ENCODE results near the gene TADA3.
A peak's percentile ranks its signal among the peaks of the same experiment; 100 is the strongest.
"Not testable (repeated sequence)": the region's sequence is repeated elsewhere in the genome, so short reads cannot be mapped to it uniquely, and the experiment has no call there.

Gene TADA3

GRCh38 chr3:9782770-9783169 lies 9.5 kb downstream of the TADA3 start:
- no peak for DNase-seq

- DNase-seq: no peak
These were observed 10.2 kb downstream of the TADA3 start for GRCh38 chr3:9781978-9782603.

- DNase-seq: no peak
These were observed 10.7 kb downstream of the TADA3 start for GRCh38 chr3:9781551-9781950.

DNA sequence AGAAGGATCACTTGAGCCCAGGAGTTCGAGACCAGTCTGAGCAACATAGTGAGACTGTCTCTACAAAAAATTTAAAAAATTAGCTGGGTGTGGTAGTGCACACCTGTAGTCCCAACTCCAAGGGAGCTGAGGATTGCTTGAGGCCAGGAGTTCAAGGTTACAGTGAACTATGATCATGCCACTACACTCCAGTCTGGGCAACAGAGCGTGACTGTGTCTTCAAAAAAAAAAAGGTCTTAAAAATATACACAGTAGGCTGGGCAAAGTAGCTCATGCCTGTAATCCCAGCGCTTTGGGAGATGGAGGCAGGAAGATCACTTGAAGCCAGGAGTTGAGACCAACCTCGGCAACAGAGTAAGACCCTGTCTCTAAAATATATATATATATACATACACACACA lies 11.4 kb downstream of the TADA3 start:
- no peak for DNase-seq

DNA sequence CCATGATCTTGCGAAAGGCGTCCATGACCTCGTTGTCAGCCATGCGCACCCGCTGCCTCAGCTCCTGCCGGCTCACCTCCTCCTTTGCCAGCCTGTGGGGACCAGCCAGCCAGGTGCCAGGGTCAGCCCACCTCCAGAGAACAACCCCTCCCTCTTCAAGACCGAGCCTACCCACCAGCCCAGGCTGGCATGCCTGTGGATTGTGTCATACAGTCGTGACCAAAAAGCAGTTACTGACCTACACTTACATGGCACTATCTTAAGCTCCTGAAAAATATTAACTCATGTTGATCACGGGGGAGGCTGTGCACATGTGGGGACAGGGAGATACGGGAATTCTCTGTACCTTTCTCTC lies 11.8 kb downstream of the TADA3 start:
- no peak for DNase-seq

GRCh38 chr3:9779721-9780457 lies 12.4 kb downstream of the TADA3 start:
- no peak for DNase-seq

GRCh38 chr3:9779075-9779593 lies 13.1 kb downstream of the TADA3 start:
- DNase-seq: no peak

GRCh38 chr3:9778143-9779074 lies 13.9 kb downstream of the TADA3 start:
- no peak for DNase-seq

GRCh38 chr3:9777694-9778021 lies 14.6 kb downstream of the TADA3 start:
- no peak for DNase-seq

- DNase-seq: no peak
These were observed 15.2 kb downstream of the TADA3 start for GRCh38 chr3:9776896-9777693.

- DNase-seq: not testable (repeated sequence)
These were observed 21.3 kb downstream of the TADA3 start for GRCh38 chr3:9771007-9771406.

- peak; percentile 84 for DNase-seq
These were observed 21.9 kb downstream of the TADA3 start for GRCh38 chr3:9770276-9770812.

- peak; percentile 89 for DNase-seq
These were observed 22.6 kb downstream of the TADA3 start, which contains the start of gene CAMK1 for GRCh38 chr3:9769426-9770275. Gene CAMK1, minus strand, starts transcription at chr3:9769947. Its CDS starts 2,198 bp downstream, at chr3:9767749.

- no peak for DNase-seq
These were observed 23.3 kb downstream of the TADA3 start for GRCh38 chr3:9769012-9769411.

DNA sequence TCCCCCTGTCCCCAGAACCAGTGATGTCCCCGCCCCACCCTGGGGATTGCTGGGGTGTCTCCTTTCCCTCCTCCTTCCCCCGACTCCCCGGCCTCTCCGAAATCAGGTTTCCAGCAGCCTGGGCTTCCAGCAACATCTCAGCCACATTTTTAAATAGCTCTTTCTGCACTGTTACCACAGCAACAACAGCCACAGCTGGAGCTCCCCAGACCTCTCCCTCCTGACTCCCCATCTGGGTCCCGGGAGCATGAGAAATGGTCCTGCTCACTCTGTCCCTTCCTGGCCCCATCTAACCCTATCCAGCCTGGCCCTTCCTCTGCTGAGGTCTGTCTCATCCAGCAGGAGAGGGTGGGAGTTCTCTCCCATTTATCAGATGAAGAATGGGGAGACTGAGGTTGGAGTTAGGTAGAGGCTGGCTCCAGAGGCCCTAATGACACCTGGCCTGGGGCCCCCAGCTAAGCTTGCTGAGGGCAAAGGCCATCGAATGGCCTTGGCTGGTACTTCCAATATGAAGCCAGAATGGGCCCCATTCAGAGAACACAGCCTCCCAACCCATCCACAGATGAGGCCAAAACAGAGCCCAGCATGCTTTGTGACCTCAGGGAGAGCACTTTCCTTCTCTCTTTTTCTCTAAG lies 24.0 kb downstream of the TADA3 start:
- no peak for DNase-seq

DNA sequence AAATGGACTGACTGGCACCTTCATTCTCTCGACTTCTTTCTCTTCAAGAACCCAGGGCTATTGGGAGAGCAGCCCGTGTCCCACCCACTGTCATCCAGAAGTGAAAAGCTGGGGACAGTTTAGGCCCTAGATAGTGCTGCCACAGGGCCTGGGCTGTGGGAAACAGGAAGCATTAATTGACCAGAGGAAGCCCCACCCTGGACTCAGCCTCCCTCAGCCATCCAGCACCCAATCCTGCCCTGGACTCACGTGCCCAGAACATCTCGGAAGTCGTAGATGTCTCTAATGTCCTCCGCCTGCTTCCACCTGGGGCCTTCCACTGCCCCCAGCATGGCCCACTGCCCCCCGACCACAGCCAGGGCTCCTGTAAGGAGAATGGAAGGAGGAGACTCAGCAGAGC lies 24.9 kb downstream of the TADA3 start:
- no peak for DNase-seq

DNA sequence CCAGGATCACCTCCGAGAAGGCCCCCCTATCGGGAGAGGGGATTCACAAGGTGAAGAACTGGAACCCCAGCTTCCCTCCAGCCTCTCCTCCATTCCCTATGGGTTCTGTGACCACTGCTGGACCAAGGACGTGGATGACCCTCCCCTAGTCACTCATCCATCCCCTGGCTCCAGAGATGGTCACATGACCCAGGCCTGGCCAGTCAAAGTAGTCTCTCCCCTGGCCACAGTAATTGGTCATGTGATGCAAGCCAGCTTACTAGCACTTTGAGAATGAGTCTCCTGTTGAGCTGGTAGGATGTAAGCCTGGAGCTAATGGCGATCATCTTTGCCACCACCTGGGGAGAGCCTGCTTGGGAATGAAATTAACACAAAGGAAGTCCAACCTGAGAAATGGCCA lies 26.4 kb downstream of the TADA3 start:
- no peak for DNase-seq

GRCh38 chr3:9762871-9763270 lies 29.4 kb downstream of the TADA3 start:
- no peak for DNase-seq

GRCh38 chr3:9761919-9762318 lies 30.4 kb downstream of the TADA3 start:
- no peak for DNase-seq

DNA sequence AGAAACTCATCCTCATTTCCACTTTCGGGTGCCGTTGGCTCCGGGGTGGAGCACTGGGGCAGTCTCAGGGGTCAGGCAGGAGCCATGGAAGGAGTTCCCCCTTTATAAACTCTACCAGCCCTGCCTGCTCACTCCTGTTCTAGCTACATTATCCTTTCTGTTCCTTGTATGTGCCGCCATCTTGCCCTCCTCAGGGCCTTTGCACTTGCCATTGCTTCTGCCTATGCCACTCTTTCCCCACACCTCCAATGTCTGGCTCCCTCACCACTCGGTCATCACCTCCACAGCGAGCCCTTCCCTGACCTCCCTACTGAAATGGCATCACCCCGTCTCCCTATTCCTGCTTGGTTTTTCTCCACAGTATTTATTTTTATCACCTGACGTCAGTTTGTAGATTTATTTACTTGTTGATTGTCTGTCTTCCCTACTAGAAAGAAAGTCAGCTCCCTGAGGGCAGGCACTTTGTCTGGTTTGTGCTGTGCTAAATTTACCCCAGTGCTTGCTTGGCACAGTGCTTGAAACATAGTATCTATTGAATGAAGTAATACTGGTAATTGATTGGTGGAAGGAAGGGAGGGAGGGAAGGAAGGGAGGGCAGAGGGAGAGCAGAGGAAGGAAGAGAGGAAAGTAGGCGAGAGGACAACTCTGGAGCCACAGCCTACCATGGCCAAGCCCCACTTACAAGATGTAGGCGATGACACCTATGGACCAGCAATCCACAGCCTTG lies 31.3 kb downstream of the TADA3 start:
- no peak for DNase-seq

All from right forelimb (tissue), 1 donor.